Ovary (tissue), 3 donors: Measurements from ENCODE around the gene LMF1.

Experiments
- CTCF ChIP-seq, 3 donors: fragments of 450-650 bp in 2 of 3; fragments of 200-600 bp in 1 of 3; IDR thresholded peaks; one replicate each; pipeline versions ENCODE4 v1.5.1 to v1.8.0; 2016 to 2022; ENCODE audit warnings: antibody characterized with exemption in 3 of 3, mild to moderate bottlenecking in 1 of 3
- EP300 ChIP-seq: sonication (generic); formaldehyde crosslinking; IDR thresholded peaks from one replicate; pipeline ENCODE4 v1.6.1; 2017; ENCODE audit warnings: antibody characterized with exemption
- donor health status: DM: no; HTN: no; CAD: no.

GRCh38 chr16:981695-982144, 10.9 kb upstream of the LMF1 start, which contains the start of gene SOX8:
- no peak for TF ChIP-seq CTCF (IDR thresholded peaks at IDR 0.05)
- TF ChIP-seq EP300, result no peak
